Fibroblast of lung (primary cell): ENCODE measurements around the gene DLAT. TPM values are rescaled to one million over a fixed set of nuclear protein-coding genes. Genes with fewer than 3 reads are reported as not detected.

Source experiments
- DNase-seq, 2 donors: peaks; one replicate each; pipeline versions ENCODE4 v3.0.0 to v3.0.0-alpha.2; 2010; ENCODE audit warnings: low read depth in 2 of 2
- H2AFZ ChIP-seq: 2 replicates; pipeline ENCODE4 v1.5.1; 2012; ENCODE audit warnings: low read length, control low read depth, inconsistent platforms
- H3K27ac ChIP-seq: 2 replicates; pipeline ENCODE4 v1.5.1; 2011; ENCODE audit warnings: low read length, control low read depth; ENCODE audit not compliant: insufficient read depth
- H3K27me3 ChIP-seq: 2 replicates; pipeline ENCODE4 v1.5.1; 2011; ENCODE audit warnings: mild to moderate bottlenecking, low read length; ENCODE audit not compliant: control insufficient read depth, insufficient read depth
- H3K36me3 ChIP-seq: 2 replicates; pipeline ENCODE4 v1.5.1; 2011; ENCODE audit warnings: low read length; ENCODE audit not compliant: control insufficient read depth, insufficient read depth
- H3K4me1 ChIP-seq: 2 replicates; pipeline ENCODE4 v1.5.1; 2011; ENCODE audit warnings: low read length; ENCODE audit not compliant: control insufficient read depth, insufficient read depth; ENCODE audit errors: extremely low read depth
- H3K4me2 ChIP-seq: 2 replicates; pipeline ENCODE4 v1.5.1; 2011; ENCODE audit warnings: low read length, control low read depth; ENCODE audit not compliant: insufficient read depth; ENCODE audit errors: extremely low read depth
- H3K4me3 ChIP-seq, 4 experiments: fragments of 200-600 bp in 1 of 4; sonication (generic) in 1 of 4; replicated peaks in 1 of 4; 2 replicates each; pipeline ENCODE4 v1.5.1; 2011 to 2016; ENCODE audit warnings: low read length in 4 of 4, low read depth in 3 of 4, mild to moderate bottlenecking in 3 of 4, control low read depth in 2 of 4, inconsistent platforms in 1 of 4, mixed read lengths in 1 of 4; ENCODE audit not compliant: insufficient read depth in 1 of 4; ENCODE audit errors: control extremely low read depth in 1 of 4
- H3K79me2 ChIP-seq: 2 replicates; pipeline ENCODE4 v1.5.1; 2012; ENCODE audit warnings: mild to moderate bottlenecking, low read length, inconsistent platforms; ENCODE audit not compliant: control insufficient read depth, insufficient read depth
- H3K9ac ChIP-seq: 2 replicates; pipeline ENCODE4 v1.5.1; 2011; ENCODE audit warnings: mild to moderate bottlenecking, low read length, control low read depth; ENCODE audit not compliant: insufficient read depth
- H3K9me3 ChIP-seq: 2 replicates; pipeline ENCODE4 v1.5.1; 2012; ENCODE audit warnings: low read depth, low read length; ENCODE audit not compliant: control insufficient read depth, insufficient read depth
- H4K20me1 ChIP-seq: 2 replicates; pipeline ENCODE4 v1.5.1; 2011; ENCODE audit warnings: low read length; ENCODE audit not compliant: control insufficient read depth, insufficient read depth; ENCODE audit errors: extremely low read depth
- EZH2 ChIP-seq: IDR thresholded peaks from 2 replicates; pipeline ENCODE4 v1.5.1; 2012; ENCODE audit warnings: low read length, control low read depth, mild to moderate bottlenecking; ENCODE audit errors: missing control alignments
- polyA plus RNA-seq, 2 donors: library from polyadenylated mRNA; depleted of rRNA in 1 of 2; stranded (reverse) in 1 of 2; unstranded in 1 of 2; fragments of >200 nt; gene quantifications; 2 replicates each; pipeline ENCODE4 v1.2.1, GENCODE V29; 2011 to 2012; ENCODE audit warnings: missing spikeins in 1 of 2
- total RNA-seq: library from RNA; depleted of rRNA; stranded (reverse); fragments of >200 nt; gene quantifications from 2 replicates; pipeline ENCODE4 v1.2.1, GENCODE V29; 2014
- TF ChIP-seq, protein P1 (sequence below), 2 donors: IDR thresholded peaks in 1 of 2; conservative IDR thresholded peaks in 1 of 2; 1 replicate in 1 of 2; 2 replicates in 1 of 2; pipeline ENCODE4 v1.5.1; 2011 to 2012; ENCODE audit warnings: low read length in 2 of 2, control low read depth in 1 of 2, inconsistent platforms in 1 of 2, low read depth in 1 of 2, mild to moderate bottlenecking in 1 of 2

DLAT gene
- total and polyA plus RNA-seq, 2 donors (not counting 1 experiment from before 2014, with no cell fraction given), result 33.9 to 37.8 TPM

DNA sequence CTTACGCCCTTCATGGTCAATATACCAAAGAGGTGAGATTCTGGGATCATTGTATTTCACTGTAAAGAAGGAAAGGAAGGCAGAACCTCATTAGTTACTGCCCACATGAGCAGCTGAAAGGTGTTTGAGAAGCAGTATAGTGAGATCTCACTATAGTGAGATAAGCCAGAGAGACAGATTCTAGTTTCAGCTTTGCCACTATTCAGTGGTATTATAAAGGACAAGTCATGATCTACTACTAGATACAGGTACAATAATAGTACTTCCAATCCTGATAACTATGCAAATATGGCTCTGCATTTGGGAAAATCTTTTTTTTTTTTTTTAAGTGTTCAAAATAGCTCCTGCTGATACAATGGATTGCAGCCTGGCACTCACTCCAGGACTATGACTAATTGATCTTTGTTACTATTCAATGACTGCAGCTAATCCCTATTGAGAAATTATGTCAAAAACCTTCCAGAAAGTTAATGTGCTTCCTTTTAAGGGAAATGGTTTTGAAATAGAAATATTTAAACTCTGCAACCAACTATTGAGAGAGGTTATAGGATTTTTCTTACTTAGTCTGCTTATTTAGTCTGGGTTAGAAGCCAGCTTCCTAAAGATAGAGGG, 8.3 kb upstream of the DLAT start:
- Histone ChIP-seq H3K9me3 (no peaks in the 10 kb centered on the region), H3K4me3 (no peak overlapping the region), H2AFZ (no peak overlapping the region), H3K36me3 (peaks cover 2% of the 10 kb centered on the region), H3K9ac (no peak overlapping the region), H3K27me3 (no peaks in the 10 kb centered on the region), H3K4me1 (peaks cover 4% of the 10 kb centered on the region), H3K79me2 (no peaks in the 10 kb centered on the region), H3K4me2 (no peak overlapping the region), H4K20me1 (no peaks in the 10 kb centered on the region), H3K27ac (no peak overlapping the region)
- no peak for TF ChIP-seq EZH2
- TF ChIP-seq, protein P1, sequence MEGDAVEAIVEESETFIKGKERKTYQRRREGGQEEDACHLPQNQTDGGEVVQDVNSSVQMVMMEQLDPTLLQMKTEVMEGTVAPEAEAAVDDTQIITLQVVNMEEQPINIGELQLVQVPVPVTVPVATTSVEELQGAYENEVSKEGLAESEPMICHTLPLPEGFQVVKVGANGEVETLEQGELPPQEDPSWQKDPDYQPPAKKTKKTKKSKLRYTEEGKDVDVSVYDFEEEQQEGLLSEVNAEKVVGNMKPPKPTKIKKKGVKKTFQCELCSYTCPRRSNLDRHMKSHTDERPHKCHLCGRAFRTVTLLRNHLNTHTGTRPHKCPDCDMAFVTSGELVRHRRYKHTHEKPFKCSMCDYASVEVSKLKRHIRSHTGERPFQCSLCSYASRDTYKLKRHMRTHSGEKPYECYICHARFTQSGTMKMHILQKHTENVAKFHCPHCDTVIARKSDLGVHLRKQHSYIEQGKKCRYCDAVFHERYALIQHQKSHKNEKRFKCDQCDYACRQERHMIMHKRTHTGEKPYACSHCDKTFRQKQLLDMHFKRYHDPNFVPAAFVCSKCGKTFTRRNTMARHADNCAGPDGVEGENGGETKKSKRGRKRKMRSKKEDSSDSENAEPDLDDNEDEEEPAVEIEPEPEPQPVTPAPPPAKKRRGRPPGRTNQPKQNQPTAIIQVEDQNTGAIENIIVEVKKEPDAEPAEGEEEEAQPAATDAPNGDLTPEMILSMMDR (conservative IDR thresholded peaks at IDR 0.05 in 1 of 2, IDR thresholded peaks at IDR 0.05 in 1 of 2; ENCODE audit: low read depth in 1 of 2, low read length in 2 of 2), result no peak
- DNase-seq, result peak; percentile 50 to 66

DNA sequence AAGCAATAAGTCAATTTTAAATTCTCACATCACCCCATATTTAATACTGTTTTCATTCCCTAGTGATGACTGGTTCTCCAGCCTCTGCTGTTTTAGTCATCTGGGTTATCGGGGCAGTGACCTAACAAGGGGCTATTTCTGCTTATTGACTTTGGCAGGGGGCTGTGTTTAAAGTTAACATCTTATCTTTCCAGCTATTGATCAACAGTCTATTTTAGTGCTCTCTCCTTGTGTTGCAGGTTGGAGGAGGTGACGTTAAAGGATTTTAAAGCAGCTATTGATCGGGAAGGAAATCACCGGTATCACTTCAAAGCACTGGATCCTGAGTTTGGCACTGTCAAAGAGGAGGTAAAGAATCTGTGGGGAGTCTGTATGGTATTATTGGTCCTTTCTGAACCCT, 7.7 kb upstream of the DLAT start:
- peak overlapping the region; percentile 35 for H3K27ac ChIP-seq
- H3K4me2 ChIP-seq, result peak overlapping the region; percentile 56
- no peak overlapping the region for H2AFZ ChIP-seq
- H3K9me3 ChIP-seq, result no peaks in the 10 kb centered on the region
- no peaks in the 10 kb centered on the region for H3K79me2 ChIP-seq
- H3K4me1 ChIP-seq, result peaks cover 4% of the 10 kb centered on the region
- H3K4me3 ChIP-seq, result no peak overlapping the region
- DNase-seq, result peak; percentile 34 to 59
- no peaks in the 10 kb centered on the region for H3K27me3 ChIP-seq
- no peaks in the 10 kb centered on the region for H4K20me1 ChIP-seq
- H3K36me3 ChIP-seq, result peaks cover 2% of the 10 kb centered on the region
- no peak for TF ChIP-seq EZH2
- TF ChIP-seq, protein P1 (conservative IDR thresholded peaks at IDR 0.05 in 1 of 2, IDR thresholded peaks at IDR 0.05 in 1 of 2; ENCODE audit: low read depth in 1 of 2, low read length in 2 of 2), result no peak
- no peak overlapping the region for H3K9ac ChIP-seq

DNA sequence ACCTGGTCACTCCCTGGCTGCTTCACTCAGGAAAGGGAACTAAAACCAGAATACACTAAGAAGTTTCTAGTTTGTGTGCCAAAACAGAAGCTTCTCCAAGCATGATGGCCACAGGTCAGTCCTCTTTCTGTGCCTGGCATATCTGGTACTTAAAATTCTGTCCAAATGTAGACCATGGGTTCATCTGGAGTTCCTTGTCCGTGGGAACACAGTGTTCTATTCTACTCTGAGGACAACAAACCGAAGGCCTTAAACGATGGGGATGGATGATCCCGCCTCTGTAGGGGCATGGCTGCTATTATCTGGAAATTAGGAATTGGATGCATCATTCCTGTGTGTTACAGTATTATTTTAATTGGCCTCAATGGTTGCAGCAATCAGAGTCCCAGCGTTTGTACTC, 6.1 kb upstream of the DLAT start:
- H3K4me3 ChIP-seq, result no peak overlapping the region
- peaks cover 2% of the 10 kb centered on the region for H3K36me3 ChIP-seq
- no peaks in the 10 kb centered on the region for H3K9me3 ChIP-seq
- H2AFZ ChIP-seq, result no peak overlapping the region
- H3K9ac ChIP-seq, result no peak overlapping the region
- H4K20me1 ChIP-seq, result no peaks in the 10 kb centered on the region
- H3K27me3 ChIP-seq, result no peaks in the 10 kb centered on the region
- TF ChIP-seq, protein P1 (conservative IDR thresholded peaks at IDR 0.05 in 1 of 2, IDR thresholded peaks at IDR 0.05 in 1 of 2; ENCODE audit: low read depth in 1 of 2, low read length in 2 of 2), result no peak
- no peak for TF ChIP-seq EZH2
- no peaks in the 10 kb centered on the region for H3K79me2 ChIP-seq
- no peak overlapping the region for H3K27ac ChIP-seq
- H3K4me1 ChIP-seq, result peaks cover 4% of the 10 kb centered on the region
- no peak overlapping the region for H3K4me2 ChIP-seq
- DNase-seq, result no peak
